Measurements from ENCODE around the gene IGFL3.
"Not testable (repeated sequence)": the region's sequence is repeated elsewhere in the genome, so short reads cannot be mapped to it uniquely, and the experiment has no call there.

Gene IGFL3

GRCh38 chr19:46124638-46125115, at the start of gene IGFL3:
Gene IGFL3, minus strand, starts transcription at chr19:46124688. Its CDS starts 39 bp downstream, at chr19:46124649.
- FAIRE-seq: peak; percentile 25

- FAIRE-seq: no peak
These were observed 49.5 kb upstream of the IGFL3 start for GRCh38 chr19:46173886-46174480.

GRCh38 chr19:46162731-46163130, 38.2 kb upstream of the IGFL3 start:
- no peak for FAIRE-seq

GRCh38 chr19:46161642-46162257, 37.3 kb upstream of the IGFL3 start:
- not testable (repeated sequence) for FAIRE-seq

- FAIRE-seq: no peak
These were observed 35.8 kb upstream of the IGFL3 start for GRCh38 chr19:46160233-46160775.

- FAIRE-seq: no peak
These were observed 35.1 kb upstream of the IGFL3 start for GRCh38 chr19:46159418-46160232.

- no peak for FAIRE-seq
These were observed 30.7 kb upstream of the IGFL3 start for GRCh38 chr19:46155237-46155636.

GRCh38 chr19:46150606-46151005, 26.1 kb upstream of the IGFL3 start:
- no peak for FAIRE-seq

- no peak for FAIRE-seq
These were observed 23.4 kb upstream of the IGFL3 start, which contains the start of gene IGFL2 for GRCh38 chr19:46147791-46148288. Gene IGFL2, plus strand, starts transcription at chr19:46148238. Its CDS starts 41 bp downstream, at chr19:46148279.

- no peak for FAIRE-seq
These were observed 22.8 kb upstream of the IGFL3 start for GRCh38 chr19:46147166-46147740.

- no peak for FAIRE-seq
These were observed 20.3 kb upstream of the IGFL3 start for GRCh38 chr19:46144756-46145155.

GRCh38 chr19:46142294-46142693, 17.8 kb upstream of the IGFL3 start:
- FAIRE-seq: no peak

- FAIRE-seq: no peak
These were observed 16.9 kb upstream of the IGFL3 start for GRCh38 chr19:46141421-46141820.

- no peak for FAIRE-seq
These were observed 13.5 kb upstream of the IGFL3 start for GRCh38 chr19:46137915-46138473.

GRCh38 chr19:46134527-46134926, 10.0 kb upstream of the IGFL3 start:
- no peak for FAIRE-seq

- no peak for FAIRE-seq
These were observed 9.3 kb upstream of the IGFL3 start for GRCh38 chr19:46133777-46134241.

GRCh38 chr19:46133101-46133627, 8.7 kb upstream of the IGFL3 start:
- peak; percentile 99 for FAIRE-seq

GRCh38 chr19:46132508-46133100, 8.1 kb upstream of the IGFL3 start:
- no peak for FAIRE-seq

GRCh38 chr19:46131485-46132143, 7.1 kb upstream of the IGFL3 start:
- peak; percentile 93 for FAIRE-seq

- FAIRE-seq: no peak
These were observed 1.6 kb upstream of the IGFL3 start for GRCh38 chr19:46126086-46126580.

GRCh38 chr19:46125447-46125846, 959 bp upstream of the IGFL3 start:
- no peak for FAIRE-seq

All from TTC549 (cell line).